ENCODE measurements around the gene OTOR. TPM values are rescaled to one million over a fixed set of nuclear protein-coding genes. Genes with fewer than 3 reads are reported as not detected.

The OTOR gene
- not detected in 2 replicates for total RNA-seq (2014; rRNA removed; shearing (Covaris generic))
- polyA plus RNA-seq (2016; fragmentation: Nextera tagmentation; extraction: Ambion mirVana): not detected in 2 replicates

GRCh38 chr20:16748308-16748900 is at the start of gene OTOR:
TSS of gene OTOR (plus strand) at chr20:16748358. CDS start at chr20:16748402, 44 bp downstream.
- no peaks in the 10 kb centered on the region for H3K4me1 ChIP-seq (ENCODE audit: insufficient read depth)
- no peak within 1 kb of the TSS for H3K4me2 ChIP-seq (ENCODE audit: unreplicated experiment)
- H3K9me3 ChIP-seq (ENCODE audit: low read depth): no peaks in the 10 kb centered on the region
- H3F3A ChIP-seq (ENCODE audit: insufficient read depth): no peaks in the 10 kb centered on the region
- WGBS, 2 experiments (ENCODE audit: low coverage in 1 of 2, low lambda C conversion rate in 2 of 2, missing lambda C conversion rate in 2 of 2): 6 to 8% methylated on average over 5 of the region's 5 CpGs
- in situ Hi-C loops (cut with MboI): no loop called here
- H3K27me3 ChIP-seq (replicated peaks; ENCODE audit: insufficient read depth): peaks cover 22% of the 10 kb centered on the region
- no peaks in the 10 kb centered on the region for H4K20me1 ChIP-seq (ENCODE audit: insufficient read depth)
- no peak for TF ChIP-seq EZH2 (IDR thresholded peaks at IDR 0.05; ENCODE audit: insufficient read depth, poor library complexity, severe bottlenecking)
- TF ChIP-seq EZH2phosphoT487 (IDR thresholded peaks at IDR 0.05; ENCODE audit: insufficient read depth, low read depth): no peak
- no peaks in the 10 kb centered on the region for H3K36me3 ChIP-seq (ENCODE audit: low read depth)
- H2AFZ ChIP-seq: no peak within 1 kb of the TSS
- H3K9ac ChIP-seq: no peak within 1 kb of the TSS
- no peak for DNase-seq
- no peaks in the 10 kb centered on the region for H3K9me2 ChIP-seq (ENCODE audit: insufficient read depth)
- no peak within 1 kb of the TSS for H3K27ac ChIP-seq
- no peak within 1 kb of the TSS for H3K4me3 ChIP-seq
- H3K79me2 ChIP-seq (ENCODE audit: insufficient read depth): no peaks in the 10 kb centered on the region

GRCh38 chr20:16699293-16699692 is 48.9 kb upstream of the OTOR start:
- H2AFZ ChIP-seq: no peak overlapping the region
- H3K9me2 ChIP-seq (ENCODE audit: insufficient read depth): no peaks in the 10 kb centered on the region
- no peaks in the 10 kb centered on the region for H3K9me3 ChIP-seq (ENCODE audit: low read depth)
- no peak for TF ChIP-seq EZH2phosphoT487 (IDR thresholded peaks at IDR 0.05; ENCODE audit: insufficient read depth, low read depth)
- no peak for TF ChIP-seq EZH2 (IDR thresholded peaks at IDR 0.05; ENCODE audit: insufficient read depth, poor library complexity, severe bottlenecking)
- no peaks in the 10 kb centered on the region for H3K79me2 ChIP-seq (ENCODE audit: insufficient read depth)
- H3K4me1 ChIP-seq (ENCODE audit: insufficient read depth): no peaks in the 10 kb centered on the region
- H3K4me3 ChIP-seq: no peak overlapping the region
- DNase-seq: no peak
- H3F3A ChIP-seq (ENCODE audit: insufficient read depth): no peaks in the 10 kb centered on the region
- H3K36me3 ChIP-seq (ENCODE audit: low read depth): no peaks in the 10 kb centered on the region
- H4K20me1 ChIP-seq (ENCODE audit: insufficient read depth): no peaks in the 10 kb centered on the region
- in situ Hi-C loops (cut with MboI): no loop called here
- no peaks in the 10 kb centered on the region for H3K27me3 ChIP-seq (replicated peaks; ENCODE audit: insufficient read depth)
- H3K27ac ChIP-seq: no peak overlapping the region
- WGBS, 2 experiments (ENCODE audit: low coverage in 1 of 2, low lambda C conversion rate in 2 of 2, missing lambda C conversion rate in 2 of 2): 17 to 24% methylated on average over 4 of the region's 4 CpGs
- H3K4me2 ChIP-seq (ENCODE audit: unreplicated experiment): no peak overlapping the region
- H3K9ac ChIP-seq: no peak overlapping the region

GRCh38 chr20:16701296-16701695 is 46.9 kb upstream of the OTOR start:
- Histone ChIP-seq H3K36me3 (ENCODE audit: low read depth) (no peaks in the 10 kb centered on the region), H3K27me3 (replicated peaks; ENCODE audit: insufficient read depth) (no peaks in the 10 kb centered on the region), H4K20me1 (ENCODE audit: insufficient read depth) (no peaks in the 10 kb centered on the region), H3K27ac (no peak overlapping the region), H3K4me1 (ENCODE audit: insufficient read depth) (no peaks in the 10 kb centered on the region), H2AFZ (no peak overlapping the region), H3F3A (ENCODE audit: insufficient read depth) (no peaks in the 10 kb centered on the region), H3K4me3 (no peak overlapping the region), H3K9me3 (ENCODE audit: low read depth) (no peaks in the 10 kb centered on the region), H3K4me2 (ENCODE audit: unreplicated experiment) (no peak overlapping the region), H3K9ac (no peak overlapping the region), H3K9me2 (ENCODE audit: insufficient read depth) (no peaks in the 10 kb centered on the region), H3K79me2 (ENCODE audit: insufficient read depth) (no peaks in the 10 kb centered on the region)
- TF ChIP-seq EZH2phosphoT487 (IDR thresholded peaks at IDR 0.05; ENCODE audit: insufficient read depth, low read depth): no peak
- TF ChIP-seq EZH2 (IDR thresholded peaks at IDR 0.05; ENCODE audit: insufficient read depth, poor library complexity, severe bottlenecking): no peak
- 65 to 67% methylated on average over 3 of the region's 3 CpGs for WGBS, 2 experiments (ENCODE audit: low coverage in 1 of 2, low lambda C conversion rate in 2 of 2, missing lambda C conversion rate in 2 of 2)
- DNase-seq: peak; percentile 10
- in situ Hi-C loops (cut with MboI): no loop called here

- no peaks in the 10 kb centered on the region for H3F3A ChIP-seq (ENCODE audit: insufficient read depth)
- H3K27ac ChIP-seq: no peak overlapping the region
- H3K79me2 ChIP-seq (ENCODE audit: insufficient read depth): no peaks in the 10 kb centered on the region
- H2AFZ ChIP-seq: no peak overlapping the region
- H3K27me3 ChIP-seq (replicated peaks; ENCODE audit: insufficient read depth): no peaks in the 10 kb centered on the region; the same call in 1 of the 2 replicates
- no peaks in the 10 kb centered on the region for H3K9me2 ChIP-seq (ENCODE audit: insufficient read depth)
- DNase-seq: no peak
- no peaks in the 10 kb centered on the region for H3K9me3 ChIP-seq (ENCODE audit: low read depth)
- WGBS, 2 experiments (ENCODE audit: low coverage in 1 of 2, low lambda C conversion rate in 2 of 2, missing lambda C conversion rate in 2 of 2): 21 to 28% methylated on average over 4 of the region's 4 CpGs
- H3K9ac ChIP-seq: no peak overlapping the region
- no peaks in the 10 kb centered on the region for H3K36me3 ChIP-seq (ENCODE audit: low read depth)
- H4K20me1 ChIP-seq (ENCODE audit: insufficient read depth): no peaks in the 10 kb centered on the region
- in situ Hi-C loops (cut with MboI): no loop called here
- no peaks in the 10 kb centered on the region for H3K4me1 ChIP-seq (ENCODE audit: insufficient read depth)
- H3K4me3 ChIP-seq: no peak overlapping the region
- H3K4me2 ChIP-seq (ENCODE audit: unreplicated experiment): no peak overlapping the region
- TF ChIP-seq EZH2 (IDR thresholded peaks at IDR 0.05; ENCODE audit: insufficient read depth, poor library complexity, severe bottlenecking) (no peak), EZH2phosphoT487 (IDR thresholded peaks at IDR 0.05; ENCODE audit: insufficient read depth, low read depth) (no peak)
Observed at GRCh38 chr20:16703570-16703969, 44.6 kb upstream of the OTOR start.

Measured in GM23248 (cell line).